HG02678 (cell line): ENCODE results near the gene TMEM121B.
"Not testable (repeated sequence)": the region's sequence is repeated elsewhere in the genome, so short reads cannot be mapped to it uniquely, and the experiment has no call there.

Source experiments
- ATAC-seq: cut with Tn5 transposase; IDR thresholded peaks from one replicate; pipeline ENCODE4 v1.9.1; 2021; ENCODE audit warnings: mild to moderate bottlenecking, moderate library complexity; ENCODE audit not compliant: unreplicated experiment

The TMEM121B gene

GRCh38 chr22:17121233-17122195, at the start of gene TMEM121B:
Gene TMEM121B, minus strand, starts transcription at chr22:17121360. Its CDS starts 233 bp downstream, at chr22:17121127.
- ATAC-seq: no peak

GRCh38 chr22:17167486-17167885, 46.3 kb upstream of the TMEM121B start:
- ATAC-seq: no peak

GRCh38 chr22:17164392-17165024, 43.3 kb upstream of the TMEM121B start:
- no peak for ATAC-seq

- ATAC-seq: no peak
Observed at GRCh38 chr22:17162731-17163130, 41.6 kb upstream of the TMEM121B start.

- no peak for ATAC-seq
Observed at GRCh38 chr22:17161991-17162390, 40.8 kb upstream of the TMEM121B start.

- peak; percentile 17 for ATAC-seq
Observed at GRCh38 chr22:17159504-17159951, 38.4 kb upstream of the TMEM121B start.

GRCh38 chr22:17158568-17159503, 37.7 kb upstream of the TMEM121B start, which contains the start of gene HDHD5:
Gene HDHD5, minus strand, starts transcription at chr22:17159277. Its CDS starts 26 bp downstream, at chr22:17159251.
- peak; percentile 75 for ATAC-seq

- ATAC-seq: no peak
Observed at GRCh38 chr22:17158176-17158567, 37.0 kb upstream of the TMEM121B start.

GRCh38 chr22:17157714-17158113, 36.6 kb upstream of the TMEM121B start:
- ATAC-seq: no peak

GRCh38 chr22:17155941-17156340, 34.8 kb upstream of the TMEM121B start:
- no peak for ATAC-seq

- no peak for ATAC-seq
Observed at GRCh38 chr22:17152971-17153370, 31.8 kb upstream of the TMEM121B start.

- no peak for ATAC-seq
Observed at GRCh38 chr22:17152340-17152739, 31.2 kb upstream of the TMEM121B start.

- ATAC-seq: no peak
Observed at GRCh38 chr22:17149076-17149815, 28.1 kb upstream of the TMEM121B start.

GRCh38 chr22:17147458-17147857, 26.3 kb upstream of the TMEM121B start:
- not testable (repeated sequence) for ATAC-seq

GRCh38 chr22:17145021-17145680, 24.0 kb upstream of the TMEM121B start:
- ATAC-seq: no peak

- ATAC-seq: no peak
Observed at GRCh38 chr22:17143826-17144225, 22.7 kb upstream of the TMEM121B start.

GRCh38 chr22:17143101-17143500, 21.9 kb upstream of the TMEM121B start:
- ATAC-seq: no peak

GRCh38 chr22:17140826-17141766, 19.9 kb upstream of the TMEM121B start:
- no peak for ATAC-seq
